PFSK-1 (cell line): ENCODE data around the gene GUF1. TPM values are rescaled to one million over a fixed set of nuclear protein-coding genes. Genes with fewer than 3 reads are reported as not detected.

Source experiments
- FOXP2 ChIP-seq: optimal IDR thresholded peaks from 2 replicates; pipeline ENCODE3; 2011; ENCODE audit warnings: borderline replicate concordance, control low read depth, inconsistent platforms; ENCODE audit not compliant: insufficient read depth; ENCODE audit errors: extremely low read length, extremely low read depth
- POLR2AphosphoS5 ChIP-seq: IDR thresholded peaks from 2 replicates; pipeline ENCODE4 v1.6.1; 2012; ENCODE audit warnings: low read depth, mild to moderate bottlenecking, control low read depth, low read length, moderate library complexity
- SIN3A ChIP-seq: IDR thresholded peaks from 2 replicates; pipeline ENCODE4 v1.6.1; 2012; ENCODE audit warnings: mild to moderate bottlenecking, low read length, moderate library complexity, borderline replicate concordance; ENCODE audit not compliant: insufficient read depth
- TAF1 ChIP-seq: IDR thresholded peaks from 2 replicates; pipeline ENCODE4 v1.6.1; 2012; ENCODE audit warnings: low read length, control low read depth, borderline replicate concordance; ENCODE audit not compliant: insufficient read depth
- polyA plus RNA-seq: library from polyadenylated mRNA; unstranded; fragments of >200 nt; gene quantifications from one replicate; pipeline ENCODE4 v1.2.1, GENCODE V29; 2012; ENCODE audit warnings: low read depth, missing spikeins; ENCODE audit not compliant: insufficient read length
- TF ChIP-seq, protein P1 (sequence below), 2 experiments: IDR thresholded peaks; 2 replicates each; pipeline versions ENCODE4 v1.6.1 to v1.8.0; 2011 to 2012; ENCODE audit warnings: low read depth in 2 of 2, low read length in 2 of 2, control low read depth in 1 of 2, inconsistent platforms in 1 of 2, mild to moderate bottlenecking in 1 of 2, moderate library complexity in 1 of 2; ENCODE audit not compliant: insufficient read depth in 1 of 2

The GUF1 gene
- 6.0 TPM for polyA plus RNA-seq

- TF ChIP-seq SIN3A, result no peak; the same call in 1 of the 2 replicates
- peak; percentile 84 for TF ChIP-seq TAF1
- TF ChIP-seq, protein P1, sequence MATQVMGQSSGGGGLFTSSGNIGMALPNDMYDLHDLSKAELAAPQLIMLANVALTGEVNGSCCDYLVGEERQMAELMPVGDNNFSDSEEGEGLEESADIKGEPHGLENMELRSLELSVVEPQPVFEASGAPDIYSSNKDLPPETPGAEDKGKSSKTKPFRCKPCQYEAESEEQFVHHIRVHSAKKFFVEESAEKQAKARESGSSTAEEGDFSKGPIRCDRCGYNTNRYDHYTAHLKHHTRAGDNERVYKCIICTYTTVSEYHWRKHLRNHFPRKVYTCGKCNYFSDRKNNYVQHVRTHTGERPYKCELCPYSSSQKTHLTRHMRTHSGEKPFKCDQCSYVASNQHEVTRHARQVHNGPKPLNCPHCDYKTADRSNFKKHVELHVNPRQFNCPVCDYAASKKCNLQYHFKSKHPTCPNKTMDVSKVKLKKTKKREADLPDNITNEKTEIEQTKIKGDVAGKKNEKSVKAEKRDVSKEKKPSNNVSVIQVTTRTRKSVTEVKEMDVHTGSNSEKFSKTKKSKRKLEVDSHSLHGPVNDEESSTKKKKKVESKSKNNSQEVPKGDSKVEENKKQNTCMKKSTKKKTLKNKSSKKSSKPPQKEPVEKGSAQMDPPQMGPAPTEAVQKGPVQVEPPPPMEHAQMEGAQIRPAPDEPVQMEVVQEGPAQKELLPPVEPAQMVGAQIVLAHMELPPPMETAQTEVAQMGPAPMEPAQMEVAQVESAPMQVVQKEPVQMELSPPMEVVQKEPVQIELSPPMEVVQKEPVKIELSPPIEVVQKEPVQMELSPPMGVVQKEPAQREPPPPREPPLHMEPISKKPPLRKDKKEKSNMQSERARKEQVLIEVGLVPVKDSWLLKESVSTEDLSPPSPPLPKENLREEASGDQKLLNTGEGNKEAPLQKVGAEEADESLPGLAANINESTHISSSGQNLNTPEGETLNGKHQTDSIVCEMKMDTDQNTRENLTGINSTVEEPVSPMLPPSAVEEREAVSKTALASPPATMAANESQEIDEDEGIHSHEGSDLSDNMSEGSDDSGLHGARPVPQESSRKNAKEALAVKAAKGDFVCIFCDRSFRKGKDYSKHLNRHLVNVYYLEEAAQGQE (IDR thresholded peaks at IDR 0.05; ENCODE audit: insufficient read depth in 1 of 2, low read depth in 2 of 2, low read length in 2 of 2), result 0 out of 4 replicates have a peak, but pooled peaks of 1 of the 2 experiments have one; percentile 11
- TF ChIP-seq POLR2AphosphoS5, result peak; percentile 96
- TF ChIP-seq FOXP2, result peak; percentile 31
These were observed at the start of gene GUF1 for GRCh38 chr4:44678094-44679041. GUF1 (plus strand) TSS chr4:44678420; CDS start chr4:44678623, 203 bp downstream.

DNA sequence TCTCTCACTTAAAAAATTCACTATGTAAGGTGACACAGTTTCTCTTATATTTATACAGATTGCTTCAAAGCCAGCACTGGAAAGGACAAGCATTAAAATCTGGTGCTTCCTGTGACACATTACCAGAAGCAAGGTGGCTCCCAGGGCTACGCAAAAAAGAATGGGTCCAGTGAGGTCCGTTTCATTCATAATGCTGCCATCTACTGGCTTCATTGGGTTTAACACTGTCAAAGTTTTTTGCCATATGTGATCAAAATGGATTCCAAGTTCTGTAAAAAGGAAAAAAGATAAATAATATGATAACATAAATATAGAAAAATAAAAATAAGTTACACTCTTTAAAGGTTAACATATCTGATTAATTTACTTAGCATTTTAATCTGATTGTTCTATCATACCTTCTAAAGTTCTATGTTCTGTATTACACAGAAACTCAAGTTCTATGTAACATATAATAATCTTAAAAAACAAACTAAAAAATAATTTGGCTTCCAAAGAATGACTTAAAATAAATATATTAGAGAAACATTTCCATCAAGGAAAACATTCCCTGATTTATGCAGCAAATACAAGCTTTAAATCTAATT, 48.8 kb upstream of the GUF1 start:
- TF ChIP-seq, protein P1 (IDR thresholded peaks at IDR 0.05; ENCODE audit: insufficient read depth in 1 of 2, low read depth in 2 of 2, low read length in 2 of 2), result no peak
- no peak for TF ChIP-seq POLR2AphosphoS5
- no peak for TF ChIP-seq SIN3A
- no peak for TF ChIP-seq FOXP2
- no peak for TF ChIP-seq TAF1

- TF ChIP-seq SIN3A (no peak), FOXP2 (no peak), POLR2AphosphoS5 (no peak), TAF1 (no peak)
- TF ChIP-seq, protein P1 (IDR thresholded peaks at IDR 0.05; ENCODE audit: insufficient read depth in 1 of 2, low read depth in 2 of 2, low read length in 2 of 2), result no peak
These were observed 46.1 kb upstream of the GUF1 start for GRCh38 chr4:44632089-44632488.

- TF ChIP-seq, protein P1 (IDR thresholded peaks at IDR 0.05; ENCODE audit: insufficient read depth in 1 of 2, low read depth in 2 of 2, low read length in 2 of 2), result no peak
- TF ChIP-seq POLR2AphosphoS5 (no peak), TAF1 (no peak), SIN3A (no peak), FOXP2 (no peak)
These were observed 45.5 kb upstream of the GUF1 start for GRCh38 chr4:44632733-44633132.
